DND-41 (cell line): ENCODE measurements around the gene EPHX1.

ENCODE experiments used
- CTCF ChIP-seq: IDR thresholded peaks from 2 replicates; pipeline ENCODE4 v1.5.1; 2012; ENCODE audit warnings: borderline replicate concordance, low read length, moderate library complexity, mild to moderate bottlenecking; ENCODE audit not compliant: poor library complexity, severe bottlenecking; ENCODE audit errors: extremely low read depth
- EZH2 ChIP-seq: IDR thresholded peaks from 3 replicates; pipeline ENCODE4 v1.6.1; 2012; ENCODE audit warnings: borderline replicate concordance, low read depth, mild to moderate bottlenecking, moderate library complexity, low read length, inconsistent platforms; ENCODE audit not compliant: severe bottlenecking

DNA sequence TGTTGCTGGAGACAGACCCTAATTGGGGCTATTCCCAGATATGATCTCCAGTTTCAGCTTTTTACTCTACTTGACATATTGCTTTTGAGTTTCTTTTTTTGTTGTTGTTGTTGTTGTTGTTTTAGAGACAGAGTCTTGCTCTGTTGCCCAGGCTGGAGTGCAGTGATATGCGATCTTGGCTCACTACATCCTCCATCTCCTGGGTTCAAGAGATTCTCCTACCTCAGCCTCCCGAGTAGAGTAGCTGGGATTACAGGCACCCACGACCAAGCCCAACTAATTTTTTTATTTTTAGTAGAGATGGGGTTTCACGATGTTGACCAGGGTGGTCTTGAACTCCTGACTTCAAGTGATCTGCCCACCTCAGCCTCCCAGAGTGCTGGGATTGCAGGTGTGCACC is 33.6 kb upstream of the EPHX1 start:
- TF ChIP-seq CTCF (no peak), EZH2 (no peak)
